Endothelial cell of umbilical vein (primary cell): ENCODE results near the gene UGT1A9. TPM values are rescaled to one million over a fixed set of nuclear protein-coding genes. Genes with fewer than 3 reads are reported as not detected.

Experiments
- BruUV-seq: library from RNA; stranded (reverse); fragments of 400-500 nt; replicated peaks from 2 replicates; lab custom pipeline; 2021; lab: Mats Ljungman, UMichigan
- CTCF ChIA-PET: fragments of 300-600, 350-600 bp; sonication (Branson Sonifier 250); formaldehyde crosslinking; loops from one replicate; lab custom pipeline; 2021; ENCODE audit warnings: antibody characterized with exemption, inconsistent platforms; lab: Charles Lee
- POLR2A ChIA-PET: fragments of 300-600, 350-600 bp; sonication (Branson Sonifier 250); formaldehyde crosslinking; loops from one replicate; lab custom pipeline; 2021; ENCODE audit warnings: antibody characterized with exemption, inconsistent platforms; lab: Charles Lee
- DNase-seq: peaks from one replicate; pipeline ENCODE4 v3.0.0-alpha.2; 2011; ENCODE audit warnings: low read depth, low spot score
- FAIRE-seq: peaks from 2 replicates; lab custom pipeline; 2011; peaks lifted over from hg19 to GRCh38; lab: Jason Lieb, UNC
- H2AFZ ChIP-seq: 2 replicates; pipeline ENCODE4 v1.6.0; 2012; ENCODE audit warnings: low read depth, low read length, control low read depth, inconsistent platforms
- H3K27ac ChIP-seq: 2 replicates; pipeline ENCODE4 v1.5.1; 2011; ENCODE audit warnings: low read depth, mild to moderate bottlenecking, control low read depth, low read length, moderate library complexity; ENCODE audit not compliant: insufficient read depth
- H3K27me3 ChIP-seq, 2 experiments: 2 replicates each; pipeline versions ENCODE4 v1.6.0 to v1.6.1; 2011; ENCODE audit warnings: low read length in 2 of 2, mixed read lengths in 1 of 2; ENCODE audit not compliant: control insufficient read depth in 2 of 2, insufficient read depth in 2 of 2
- H3K36me3 ChIP-seq, 2 experiments: 2 replicates in 1 of 2; 3 replicates in 1 of 2; pipeline ENCODE4 v1.5.1; 2011; ENCODE audit warnings: low read length in 2 of 2, mild to moderate bottlenecking in 1 of 2, moderate library complexity in 1 of 2; ENCODE audit not compliant: control insufficient read depth in 2 of 2, insufficient read depth in 2 of 2; ENCODE audit errors: extremely low read depth in 1 of 2
- H3K4me1 ChIP-seq: 3 replicates; pipeline ENCODE4 v1.5.1; 2011; ENCODE audit warnings: mild to moderate bottlenecking, low read length; ENCODE audit not compliant: control insufficient read depth, insufficient read depth; ENCODE audit errors: extremely low read depth
- H3K4me2 ChIP-seq: 2 replicates; pipeline ENCODE4 v1.6.1; 2011; ENCODE audit warnings: low read length, control low read depth, mixed read lengths; ENCODE audit not compliant: insufficient read depth
- H3K4me3 ChIP-seq, 3 experiments: fragments of 200-600 bp in 1 of 3; sonication (generic), shearing (Covaris generic) in 1 of 3; replicated peaks in 1 of 3; 2 replicates each; pipeline ENCODE4 v1.5.1; 2011 to 2016; ENCODE audit warnings: control low read depth in 3 of 3, low read length in 3 of 3, mild to moderate bottlenecking in 2 of 3, inconsistent platforms in 1 of 3, low read depth in 1 of 3, moderate library complexity in 1 of 3; ENCODE audit not compliant: insufficient read depth in 1 of 3
- H3K79me2 ChIP-seq: 2 replicates; pipeline ENCODE4 v1.6.0; 2012; ENCODE audit warnings: low read length, inconsistent platforms; ENCODE audit not compliant: control insufficient read depth, insufficient read depth
- H3K9ac ChIP-seq: replicated peaks from 2 replicates; pipeline ENCODE3; 2011; ENCODE audit warnings: low read length, control low read depth; ENCODE audit not compliant: insufficient read depth; ENCODE audit errors: extremely low read depth
- H3K9me1 ChIP-seq: replicated peaks from 3 replicates; pipeline ENCODE4 v1.6.0; 2011; ENCODE audit warnings: mild to moderate bottlenecking, low read length; ENCODE audit not compliant: control insufficient read depth, insufficient read depth; ENCODE audit errors: extremely low read depth
- H3K9me3 ChIP-seq: replicated peaks from 2 replicates; pipeline ENCODE4 v1.5.1; 2012; ENCODE audit warnings: low read length, inconsistent platforms; ENCODE audit not compliant: control insufficient read depth, insufficient read depth
- H4K20me1 ChIP-seq: replicated peaks from 2 replicates; pipeline ENCODE3; 2011; ENCODE audit warnings: mild to moderate bottlenecking, low read length; ENCODE audit not compliant: control insufficient read depth, insufficient read depth; ENCODE audit errors: extremely low read depth
- EZH2 ChIP-seq: IDR thresholded peaks from 2 replicates; pipeline ENCODE4 v1.6.1; 2012; ENCODE audit warnings: borderline replicate concordance, low read depth, mild to moderate bottlenecking, moderate library complexity, low read length, inconsistent platforms; ENCODE audit not compliant: severe bottlenecking
- FOS ChIP-seq: IDR thresholded peaks from 2 replicates; pipeline ENCODE4 v1.6.1; 2011; ENCODE audit warnings: mild to moderate bottlenecking, low read length, moderate library complexity, borderline replicate concordance; ENCODE audit not compliant: insufficient read depth
- GATA2 ChIP-seq: IDR thresholded peaks from 2 replicates; pipeline ENCODE4 v1.7.0; 2011; ENCODE audit warnings: low read depth, mild to moderate bottlenecking, moderate library complexity, mixed read lengths, low read length; ENCODE audit not compliant: insufficient read length, insufficient read depth
- JUN ChIP-seq: IDR thresholded peaks from 2 replicates; pipeline ENCODE4 v1.6.1; 2011; ENCODE audit warnings: borderline replicate concordance, low read depth; ENCODE audit not compliant: insufficient read length, insufficient read depth
- MYC ChIP-seq: IDR thresholded peaks from one replicate; pipeline ENCODE4 v1.6.1; 2011; ENCODE audit warnings: mild to moderate bottlenecking, low read depth, low read length
- POLR2A ChIP-seq: IDR thresholded peaks from 2 replicates; pipeline ENCODE4 v1.6.1; 2012; ENCODE audit warnings: low read depth, mild to moderate bottlenecking, control low read depth, low read length
- POLR2AphosphoS5 ChIP-seq: IDR thresholded peaks from 2 replicates; pipeline ENCODE4 v1.6.1; 2012; ENCODE audit warnings: low read depth, mild to moderate bottlenecking, control low read depth, low read length, moderate library complexity; ENCODE audit not compliant: insufficient read depth
- dilution Hi-C: fragments of 300-500 bp; cut with MboI; formaldehyde crosslinking; loops from one replicate; pipeline ENCODE4 v1.15.0; 2019; ENCODE audit warnings: low sequenced_read_pairs; ENCODE audit not compliant: extremely low pct_ligation_motif_present
- intact Hi-C: fragments of 100-400 bp; cut with micrococcal nuclease; formaldehyde crosslinking; loops from one replicate; pipeline ENCODE4 v1.10.0; 2022
- polyA plus RNA-seq, 4 experiments: library from polyadenylated mRNA; depleted of rRNA in 3 of 4; stranded (reverse) in 3 of 4; unstranded in 1 of 4; fragments of >200 nt; gene quantifications; 2 replicates each; pipeline versions ENCODE4 v1.2.1 to v1.2.3, GENCODE V29; 2011 to 2012; ENCODE audit warnings: missing spikeins in 1 of 4
- total RNA-seq: library from RNA; stranded (reverse); gene quantifications from 2 replicates; pipeline ENCODE4 v1.2.3, GENCODE V29; 2021
- TF ChIP-seq, protein P1 (sequence below): IDR thresholded peaks from 2 replicates; pipeline ENCODE4 v1.6.1; 2011; ENCODE audit not compliant: insufficient read depth, insufficient read length
- TF ChIP-seq, protein P2 (sequence below), 2 donors: IDR thresholded peaks; 1 replicate in 1 of 2; 2 replicates in 1 of 2; pipeline ENCODE4 v1.5.1; 2011; ENCODE audit warnings: low read length in 2 of 2, mild to moderate bottlenecking in 2 of 2, moderate library complexity in 2 of 2, control low read depth in 1 of 2, inconsistent platforms in 1 of 2, low read depth in 1 of 2; ENCODE audit not compliant: insufficient read depth in 1 of 2; ENCODE audit errors: extremely low read depth in 1 of 2

The UGT1A9 gene
- total and polyA plus RNA-seq, 2 donors (not counting 3 experiments of a cell fraction or from before 2014, with no cell fraction given) = not detected

DNA sequence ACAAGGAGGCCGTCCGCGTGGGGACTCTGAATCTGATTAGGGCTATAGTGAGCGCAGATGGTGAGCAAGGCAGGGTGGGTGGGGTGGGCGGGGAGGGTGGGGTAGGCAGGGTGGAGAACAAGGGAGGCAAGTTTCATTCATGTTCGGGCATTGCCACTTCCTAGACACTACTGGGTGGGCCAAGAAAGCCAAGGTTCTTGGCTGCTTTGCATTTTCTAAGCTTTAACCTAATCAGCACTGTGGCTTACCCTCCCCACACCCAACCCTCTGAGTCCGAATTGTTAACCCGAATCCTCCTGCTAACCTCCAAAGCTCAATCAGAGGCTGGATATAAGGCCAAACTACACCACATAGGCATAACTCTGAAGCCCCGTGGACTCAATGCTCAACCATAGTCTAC lies 124.6 kb downstream of the UGT1A9 start:
- FAIRE-seq (no peak), DNase-seq (no peak)
- no peak overlapping the region for H3K4me3 ChIP-seq
- intact Hi-C loops (no loop called here), dilution Hi-C loops (no loop called here)
- no peaks in the 10 kb centered on the region for H3K79me2 ChIP-seq
- H3K4me2 ChIP-seq = no peak overlapping the region
- TF ChIP-seq MYC (no peak), GATA2 (no peak), JUN (no peak), POLR2AphosphoS5 (no peak), POLR2A (no peak), EZH2 (no peak), FOS (no peak)
- TF ChIP-seq, protein P1, sequence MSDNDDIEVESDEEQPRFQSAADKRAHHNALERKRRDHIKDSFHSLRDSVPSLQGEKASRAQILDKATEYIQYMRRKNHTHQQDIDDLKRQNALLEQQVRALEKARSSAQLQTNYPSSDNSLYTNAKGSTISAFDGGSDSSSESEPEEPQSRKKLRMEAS = no peak
- TF ChIP-seq, protein P2, sequence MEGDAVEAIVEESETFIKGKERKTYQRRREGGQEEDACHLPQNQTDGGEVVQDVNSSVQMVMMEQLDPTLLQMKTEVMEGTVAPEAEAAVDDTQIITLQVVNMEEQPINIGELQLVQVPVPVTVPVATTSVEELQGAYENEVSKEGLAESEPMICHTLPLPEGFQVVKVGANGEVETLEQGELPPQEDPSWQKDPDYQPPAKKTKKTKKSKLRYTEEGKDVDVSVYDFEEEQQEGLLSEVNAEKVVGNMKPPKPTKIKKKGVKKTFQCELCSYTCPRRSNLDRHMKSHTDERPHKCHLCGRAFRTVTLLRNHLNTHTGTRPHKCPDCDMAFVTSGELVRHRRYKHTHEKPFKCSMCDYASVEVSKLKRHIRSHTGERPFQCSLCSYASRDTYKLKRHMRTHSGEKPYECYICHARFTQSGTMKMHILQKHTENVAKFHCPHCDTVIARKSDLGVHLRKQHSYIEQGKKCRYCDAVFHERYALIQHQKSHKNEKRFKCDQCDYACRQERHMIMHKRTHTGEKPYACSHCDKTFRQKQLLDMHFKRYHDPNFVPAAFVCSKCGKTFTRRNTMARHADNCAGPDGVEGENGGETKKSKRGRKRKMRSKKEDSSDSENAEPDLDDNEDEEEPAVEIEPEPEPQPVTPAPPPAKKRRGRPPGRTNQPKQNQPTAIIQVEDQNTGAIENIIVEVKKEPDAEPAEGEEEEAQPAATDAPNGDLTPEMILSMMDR (IDR thresholded peaks at IDR 0.05; ENCODE audit: extremely low read depth in 1 of 2, insufficient read depth in 1 of 2, low read depth in 1 of 2, low read length in 2 of 2) = no peak
- ChIA-PET CTCF (no interaction called here), POLR2A (no interaction called here)
- H3K9me3 ChIP-seq = no peaks in the 10 kb centered on the region
- H3K9ac ChIP-seq = no peak overlapping the region
- H3K36me3 ChIP-seq = no peaks in the 10 kb centered on the region
- H2AFZ ChIP-seq = no peak overlapping the region
- no peaks in the 10 kb centered on the region for H3K4me1 ChIP-seq
- no peak overlapping the region for H3K27ac ChIP-seq
- H3K27me3 ChIP-seq = no peaks in the 10 kb centered on the region
- no TSS peak for BruUV-seq
- no peaks in the 10 kb centered on the region for H4K20me1 ChIP-seq
- H3K9me1 ChIP-seq = no peaks in the 10 kb centered on the region
